ENCODE measurements around the gene PSPH. TPM values are rescaled to one million over a fixed set of nuclear protein-coding genes. Genes with fewer than 3 reads are reported as not detected.
A peak's percentile ranks its signal among the peaks of the same experiment; 100 is the strongest.
"Not testable (repeated sequence)": the region's sequence is repeated elsewhere in the genome, so short reads cannot be mapped to it uniquely, and the experiment has no call there.

Gene PSPH
- total RNA-seq, 2 donors from 2014 or later: 7.5 to 13.3 TPM

GRCh38 chr7:56066376-56066775, 15.1 kb upstream of the PSPH start:
- ATAC-seq; intact Hi-C loops (cut with DNase I); DNase-seq: not testable (repeated sequence)

GRCh38 chr7:56063882-56064625, 12.8 kb upstream of the PSPH start, which contains the start of gene SUMF2:
SUMF2 (plus strand) TSS chr7:56064286; CDS start chr7:56064312, 26 bp downstream.
- ATAC-seq (peak; percentile 99), DNase-seq (peak; percentile 93)
- intact Hi-C loops (cut with DNase I): no loop called here

- intact Hi-C loops (cut with DNase I): no loop called here
- ATAC-seq: no peak
- no peak for DNase-seq
These were observed 12.2 kb upstream of the PSPH start for GRCh38 chr7:56063500-56063881.

DNA sequence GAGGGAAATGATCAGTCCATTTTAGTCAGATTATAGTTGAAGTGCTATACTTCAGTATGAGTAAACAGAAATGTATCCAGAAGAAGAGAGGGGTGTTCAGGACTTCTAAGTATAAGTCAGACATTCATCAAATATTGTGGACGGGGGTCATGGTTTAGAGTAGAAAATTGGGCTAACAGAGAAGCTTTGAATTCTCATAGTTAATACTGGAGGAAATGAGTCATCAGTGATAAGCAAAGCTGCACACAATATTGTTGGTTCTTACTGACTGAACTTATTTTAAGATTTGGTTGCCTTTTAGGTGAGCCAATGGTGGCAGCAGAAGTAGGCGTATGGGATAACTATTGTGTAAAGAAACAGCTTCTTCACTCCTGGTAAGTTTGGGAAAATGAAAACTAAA, 11.1 kb upstream of the PSPH start:
- ATAC-seq: no peak
- DNase-seq: no peak
- intact Hi-C loops (cut with DNase I): no loop called here

- ATAC-seq (no peak), DNase-seq (no peak)
- intact Hi-C loops (cut with DNase I): no loop called here
These were observed 2.7 kb upstream of the PSPH start for GRCh38 chr7:56053993-56054392.

DNA sequence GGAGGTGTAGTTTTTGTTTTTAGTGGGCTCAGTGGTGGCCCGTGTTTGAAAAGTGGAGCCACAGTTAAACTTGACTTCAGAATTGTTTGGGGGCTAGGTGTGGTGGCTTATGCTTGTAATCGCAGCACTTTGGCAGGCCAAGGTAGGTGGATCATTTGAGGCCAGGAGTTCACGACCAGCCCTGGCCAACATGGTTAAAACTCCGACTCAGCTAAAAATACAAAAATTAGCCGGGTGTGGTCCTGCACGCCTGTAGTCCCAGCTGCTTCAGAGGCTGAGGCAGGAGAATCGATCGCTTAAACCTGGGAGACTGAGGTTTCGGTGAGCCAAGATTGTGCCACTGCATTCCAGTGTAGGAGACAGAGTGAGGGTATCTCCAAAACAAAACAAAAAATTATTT, 2.1 kb upstream of the PSPH start:
- no peak for DNase-seq
- ATAC-seq: no peak
- intact Hi-C loops (cut with DNase I): no loop called here

GRCh38 chr7:56051053-56051338, 248 bp downstream of the PSPH start:
- DNase-seq (no peak), ATAC-seq (no peak)
- intact Hi-C loops (cut with DNase I): no loop called here

DNA sequence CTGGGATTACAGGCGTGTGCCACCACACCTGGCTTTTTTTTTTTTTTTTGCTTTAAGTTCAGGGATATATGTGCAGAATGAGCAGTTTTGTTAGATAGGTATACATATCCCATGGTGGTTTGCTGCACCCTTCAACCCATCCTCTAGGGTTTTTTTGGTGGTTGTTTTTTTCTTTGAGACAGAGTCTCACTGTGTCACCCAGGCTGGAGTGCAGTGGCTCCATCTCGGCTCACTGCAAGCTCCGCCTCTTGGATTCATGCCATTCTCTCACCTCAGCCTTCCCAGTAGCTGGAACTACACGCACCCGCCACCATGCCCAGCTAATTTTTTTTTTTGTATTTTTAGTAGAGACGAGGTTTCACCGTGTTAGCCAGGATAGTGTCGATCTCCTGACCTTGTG, 2.5 kb downstream of the PSPH start:
- not testable (repeated sequence) for ATAC-seq, DNase-seq
- intact Hi-C loops (cut with DNase I): loop anchor here in 1 of 2 donors (10.0 kb wide), 1 partner anchor 56 kb away; the partner anchor contains the start of gene CHCHD2

- no peak for DNase-seq
- ATAC-seq: no peak
- intact Hi-C loops (cut with DNase I): loop anchor here in 1 of 2 donors (10.0 kb wide), 1 partner anchor 57 kb away; the partner anchor contains the start of gene CHCHD2
These were observed 3.0 kb downstream of the PSPH start for GRCh38 chr7:56048245-56048644.

DNA sequence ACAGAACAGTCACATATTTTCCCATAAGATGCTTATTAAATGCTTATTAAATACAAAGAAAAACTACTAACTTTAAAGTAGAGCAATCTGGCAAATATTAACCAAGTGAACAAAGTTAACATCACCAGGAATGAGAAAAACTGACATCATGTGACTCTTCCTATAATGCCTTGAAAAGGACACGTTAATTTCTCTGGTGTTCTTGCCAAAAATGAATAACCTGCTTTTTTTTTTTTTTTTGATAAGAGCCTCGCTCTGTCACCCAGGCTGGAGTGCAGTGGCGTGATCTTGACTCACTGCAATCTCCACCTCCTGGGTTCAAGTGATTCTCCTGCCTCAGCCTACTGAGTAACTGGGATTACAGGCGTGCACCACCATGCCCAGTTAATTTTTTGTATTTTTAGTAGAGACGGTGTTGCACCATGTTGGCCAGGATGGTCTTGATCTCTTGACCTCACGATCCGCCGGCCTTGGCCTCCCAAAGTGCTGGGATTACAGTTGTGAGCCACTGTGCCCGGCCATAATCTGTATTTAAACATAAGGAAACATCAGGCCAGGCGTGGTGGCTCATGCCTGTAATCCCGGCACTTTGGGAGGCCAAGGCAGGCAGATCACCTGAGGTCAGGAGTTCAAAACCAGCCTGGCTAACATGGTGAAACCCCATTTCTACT, 3.7 kb downstream of the PSPH start:
- intact Hi-C loops (cut with DNase I): loop anchor here in 1 of 2 donors (10.0 kb wide), 1 partner anchor 57 kb away; the partner anchor contains the start of gene CHCHD2
- ATAC-seq, DNase-seq: not testable (repeated sequence)

DNA sequence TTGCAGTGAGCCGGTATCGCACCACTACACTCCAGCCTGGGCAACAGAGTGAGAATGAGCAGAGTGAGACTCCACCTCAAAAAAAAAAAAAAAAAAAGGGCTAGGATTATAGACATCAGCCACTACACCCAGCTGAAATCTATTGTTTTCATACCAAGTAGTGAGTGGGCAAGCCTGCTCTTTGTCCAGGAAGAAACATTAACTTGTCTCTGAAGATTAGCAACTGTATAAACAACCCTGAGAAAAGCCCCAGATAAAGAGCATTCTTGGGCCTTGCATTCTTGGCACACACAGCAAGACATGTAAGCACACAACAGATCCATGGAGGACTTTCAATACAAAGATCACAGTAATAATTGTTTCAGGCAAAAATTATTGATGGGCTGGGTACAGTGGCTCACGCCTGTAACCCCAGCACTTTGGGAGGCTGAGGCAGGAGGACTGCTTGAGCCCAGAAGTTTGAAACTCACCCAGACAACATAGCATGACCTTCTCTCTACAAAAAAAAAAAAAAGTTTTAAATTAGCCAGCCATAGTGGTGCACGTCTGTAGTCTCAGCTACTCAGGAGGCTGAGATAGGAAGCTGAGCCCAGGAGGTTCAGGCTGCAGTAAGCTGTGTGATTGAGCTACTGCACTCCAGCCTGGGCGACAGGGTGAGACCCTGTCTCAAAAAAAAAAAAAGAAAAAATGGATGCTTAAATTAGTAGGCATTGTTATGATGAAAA, 4.4 kb downstream of the PSPH start:
- ATAC-seq: no peak
- DNase-seq: no peak

DNA sequence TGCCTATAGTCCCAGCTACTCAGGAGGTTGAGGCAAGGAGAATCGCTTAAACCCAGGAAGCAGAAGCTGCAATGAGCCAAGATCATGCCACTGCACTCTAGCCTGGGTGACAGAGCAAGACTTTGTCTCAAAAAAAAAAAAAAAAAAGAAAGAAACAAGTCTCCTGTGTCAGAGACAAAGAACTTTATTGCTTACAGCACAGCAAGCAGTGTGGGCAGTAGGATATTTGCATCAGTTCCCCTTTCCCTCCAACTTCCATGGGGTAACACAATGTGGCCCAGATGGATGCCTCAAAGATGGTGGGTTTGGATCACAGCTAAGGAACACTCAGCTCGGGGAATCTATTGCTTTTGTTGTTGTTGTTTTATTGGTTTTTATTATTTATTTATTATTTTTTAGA, 5.5 kb downstream of the PSPH start:
- DNase-seq, ATAC-seq: not testable (repeated sequence)
- intact Hi-C loops (cut with DNase I): loop anchor here in 1 of 2 donors (10.0 kb wide), 1 partner anchor 59 kb away; the partner anchor contains the start of gene CHCHD2

More for the DNA sequence above, 4.4 kb downstream of the PSPH start:
- intact Hi-C loops (cut with DNase I): loop anchor here in 1 of 2 donors (10.0 kb wide), 1 partner anchor 58 kb away; the partner anchor contains the start of gene CHCHD2

- ATAC-seq (no peak), DNase-seq (no peak)
- intact Hi-C loops (cut with DNase I): loop anchor here in 1 of 2 donors (10.0 kb wide), 1 partner anchor 64 kb away; the partner anchor contains the start of gene CHCHD2
These were observed 10.5 kb downstream of the PSPH start for GRCh38 chr7:56040730-56041129.

DNA sequence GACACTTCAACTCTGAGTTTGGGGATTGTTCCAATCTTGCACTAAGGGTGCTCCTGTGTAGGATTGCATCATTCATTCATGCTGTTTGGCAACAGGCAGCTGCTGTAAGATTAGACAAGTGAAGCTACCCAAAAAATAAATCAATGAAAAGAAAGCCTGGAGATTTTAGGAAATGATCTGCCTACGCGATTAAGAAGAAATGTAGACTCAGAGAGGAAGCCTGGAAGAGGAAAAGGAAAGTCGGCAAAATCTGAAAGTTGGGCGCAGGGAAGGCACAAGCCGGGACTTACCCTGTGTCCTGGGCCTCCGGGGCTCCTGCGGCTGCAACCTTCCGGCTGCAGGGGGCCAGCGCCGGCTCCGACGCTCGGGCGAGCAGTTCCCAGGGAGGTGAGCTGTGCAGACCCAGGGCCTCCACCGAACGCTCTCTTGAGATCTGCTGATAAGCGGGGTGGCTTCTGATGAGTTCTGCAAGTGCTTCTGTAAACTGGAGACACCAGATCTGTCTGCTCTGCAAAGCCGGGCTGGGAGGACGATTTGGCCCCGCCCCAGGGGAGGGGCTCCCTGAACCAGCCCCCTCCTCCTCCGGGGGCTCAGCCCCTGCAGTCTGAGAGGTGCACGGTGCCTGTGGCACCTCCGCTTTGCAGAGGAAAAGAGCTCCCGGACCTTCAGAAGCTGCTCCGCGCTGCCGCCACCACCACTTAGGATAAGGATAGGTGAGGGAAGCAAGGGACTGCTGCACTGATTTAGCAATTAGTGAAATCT, 17.4 kb downstream of the PSPH start:
- DNase-seq (peak; percentile 52), ATAC-seq (peak; percentile 85 to 96)
- intact Hi-C loops (cut with DNase I): no loop called here

GRCh38 chr7:56032578-56032977, 18.7 kb downstream of the PSPH start:
- DNase-seq; intact Hi-C loops (cut with DNase I); ATAC-seq: not testable (repeated sequence)

GRCh38 chr7:56031556-56031955, 19.7 kb downstream of the PSPH start:
- ATAC-seq; DNase-seq; intact Hi-C loops (cut with DNase I): not testable (repeated sequence)

GRCh38 chr7:56030340-56030739, 20.9 kb downstream of the PSPH start:
- intact Hi-C loops (cut with DNase I): no loop called here
- ATAC-seq: no peak
- DNase-seq: no peak

GRCh38 chr7:56028942-56029630, 22.2 kb downstream of the PSPH start:
- DNase-seq: no peak
- no peak for ATAC-seq
- intact Hi-C loops (cut with DNase I): no loop called here
